IMR-90 (cell line): ENCODE measurements around the gene NOP14. TPM values are rescaled to one million over a fixed set of nuclear protein-coding genes. Genes with fewer than 3 reads are reported as not detected.

Experiments
- ATAC-seq: fragments of 200-7000 bp; cut with Tn5 transposase; 2 replicates; pipeline ENCODE4 v1.9.1; 2020; ENCODE audit warnings: low read depth, mild to moderate bottlenecking, moderate library complexity
- BruUV-seq: library from RNA; stranded (reverse); fragments of 400-500 nt; replicated peaks from 2 replicates; lab custom pipeline; 2021; lab: Mats Ljungman, UMichigan
- CTCF ChIA-PET: fragments of 300-600 bp; formaldehyde crosslinking; extraction: SDS; loops from one replicate; lab custom pipeline; 2021; ENCODE audit warnings: antibody characterized with exemption; lab: Yijun Ruan, JAX
- POLR2A ChIA-PET: fragments of 300-600 bp; sonication (Branson Sonifier 250); formaldehyde crosslinking; loops from one replicate; lab custom pipeline; 2022; ENCODE audit warnings: antibody characterized with exemption; ENCODE audit not compliant: unreplicated experiment; lab: Charles Lee
- DNase-seq: peaks from one replicate; pipeline ENCODE4 v3.0.0; 2013
- H2AFZ ChIP-seq: replicated peaks from 2 replicates; pipeline ENCODE3; 2013; ENCODE audit warnings: low read length, mild to moderate bottlenecking; ENCODE audit not compliant: poor library complexity
- H2AK5ac ChIP-seq: 2 replicates; pipeline ENCODE4 v1.6.1; 2013; ENCODE audit warnings: low read depth, low read length, inconsistent platforms
- H2AK9ac ChIP-seq: replicated peaks from 2 replicates; pipeline ENCODE3; 2013; ENCODE audit warnings: mild to moderate bottlenecking, low read depth, low read length, moderate library complexity; ENCODE audit not compliant: poor library complexity
- H2BK120ac ChIP-seq: 2 replicates; pipeline ENCODE4 v1.6.1; 2013; ENCODE audit warnings: low read depth, low read length, inconsistent platforms
- H2BK15ac ChIP-seq: 3 replicates; pipeline ENCODE4 v1.6.1; 2013; ENCODE audit warnings: low read depth, low read length, inconsistent platforms
- H2BK20ac ChIP-seq: 2 replicates; pipeline ENCODE4 v1.6.1; 2013; ENCODE audit warnings: low read depth, mild to moderate bottlenecking, inconsistent platforms, low read length, moderate library complexity
- H2BK5ac ChIP-seq: 2 replicates; pipeline ENCODE4 v1.6.1; 2013; ENCODE audit warnings: mild to moderate bottlenecking, low read depth, low read length, inconsistent platforms; ENCODE audit not compliant: poor library complexity, severe bottlenecking
- H3K14ac ChIP-seq: replicated peaks from 2 replicates; pipeline ENCODE4 v1.6.1; 2013; ENCODE audit warnings: low read depth, low read length, inconsistent platforms
- H3K18ac ChIP-seq: 2 replicates; pipeline ENCODE4 v1.6.1; 2013; ENCODE audit warnings: low read depth, low read length, control low read depth
- H3K23ac ChIP-seq: 2 replicates; pipeline ENCODE4 v1.6.1; 2013; ENCODE audit warnings: low read depth, low read length, inconsistent platforms
- H3K27ac ChIP-seq: 2 replicates; pipeline ENCODE4 v1.5.1; 2013; ENCODE audit warnings: mild to moderate bottlenecking, control low read depth, low read length; ENCODE audit not compliant: insufficient read depth
- H3K27me3 ChIP-seq: 2 replicates; pipeline ENCODE4 v1.6.1; 2013; ENCODE audit warnings: low read length; ENCODE audit not compliant: control insufficient read depth, insufficient read depth
- H3K36me3 ChIP-seq: 2 replicates; pipeline ENCODE4 v1.6.1; 2013; ENCODE audit warnings: low read length, mixed read lengths; ENCODE audit not compliant: control insufficient read depth, insufficient read depth
- H3K4ac ChIP-seq: 2 replicates; pipeline ENCODE4 v1.6.1; 2013; ENCODE audit warnings: low read depth, low read length, inconsistent platforms
- H3K4me1 ChIP-seq: 2 replicates; pipeline ENCODE4 v1.6.1; 2013; ENCODE audit warnings: low read length, mixed read lengths; ENCODE audit not compliant: control insufficient read depth, insufficient read depth
- H3K4me2 ChIP-seq: 2 replicates; pipeline ENCODE4 v1.6.1; 2013; ENCODE audit warnings: low read depth, mild to moderate bottlenecking, control low read depth, low read length, moderate library complexity
- H3K4me3 ChIP-seq: 2 replicates; pipeline ENCODE4 v1.5.1; 2013; ENCODE audit warnings: low read depth, mild to moderate bottlenecking, control low read depth, low read length, moderate library complexity; ENCODE audit not compliant: insufficient read depth
- H3K56ac ChIP-seq: 2 replicates; pipeline ENCODE4 v1.6.1; 2013; ENCODE audit warnings: low read length, inconsistent platforms; ENCODE audit not compliant: insufficient read depth; ENCODE audit errors: extremely low read depth
- H3K79me1 ChIP-seq, 2 experiments: 2 replicates each; pipeline ENCODE4 v1.6.1; 2013; ENCODE audit warnings: low read length in 2 of 2, inconsistent platforms in 1 of 2, low read depth in 1 of 2
- H3K9ac ChIP-seq: 2 replicates; pipeline ENCODE4 v1.6.1; 2013; ENCODE audit warnings: low read depth, low read length, control low read depth
- H3K9me1 ChIP-seq: 2 replicates; pipeline ENCODE4 v1.6.1; 2013; ENCODE audit warnings: low read length, inconsistent platforms; ENCODE audit not compliant: insufficient read depth
- H3K9me3 ChIP-seq: 2 replicates; pipeline ENCODE4 v1.6.1; 2013; ENCODE audit warnings: low read length; ENCODE audit not compliant: control insufficient read depth, insufficient read depth
- H4K20me1 ChIP-seq: 2 replicates; pipeline ENCODE4 v1.6.1; 2013; ENCODE audit warnings: low read length, inconsistent platforms; ENCODE audit not compliant: insufficient read depth
- H4K5ac ChIP-seq: 2 replicates; pipeline ENCODE4 v1.6.1; 2013; ENCODE audit warnings: mild to moderate bottlenecking, low read depth, low read length, control low read depth
- H4K8ac ChIP-seq, 2 experiments: 2 replicates each; pipeline ENCODE4 v1.6.1; 2013; ENCODE audit warnings: low read depth in 2 of 2, low read length in 2 of 2, control low read depth in 1 of 2, inconsistent platforms in 1 of 2
- H4K91ac ChIP-seq: 2 replicates; pipeline ENCODE4 v1.6.1; 2013; ENCODE audit warnings: low read depth, low read length, inconsistent platforms; ENCODE audit not compliant: insufficient read depth
- BHLHE40 ChIP-seq: fragments of 150-350 bp; IDR thresholded peaks from 2 replicates; pipeline ENCODE4 v1.6.1; 2016; ENCODE audit warnings: mild to moderate bottlenecking, low read depth, low read length
- CEBPB ChIP-seq: IDR thresholded peaks from 2 replicates; pipeline ENCODE4 v1.6.1; 2012; ENCODE audit warnings: low read depth, low read length, improper control_type of control experiment
- CHD1 ChIP-seq: IDR thresholded peaks from 2 replicates; pipeline ENCODE4 v1.6.1; 2012; ENCODE audit warnings: low read depth, low read length, improper control_type of control experiment
- ELK1 ChIP-seq: fragments of 150-350 bp; IDR thresholded peaks from 2 replicates; pipeline ENCODE4 v1.6.1; 2016; ENCODE audit warnings: low read depth, mild to moderate bottlenecking, low read length, moderate library complexity, borderline replicate concordance
- FOS ChIP-seq: fragments of 150-350 bp; IDR thresholded peaks from 2 replicates; pipeline ENCODE4 v1.6.1; 2016; ENCODE audit warnings: low read depth, low read length
- MAFK ChIP-seq: IDR thresholded peaks from 2 replicates; pipeline ENCODE4 v1.6.1; 2012; ENCODE audit warnings: low read depth, low read length, improper control_type of control experiment
- MAZ ChIP-seq: IDR thresholded peaks from 2 replicates; pipeline ENCODE4 v1.6.1; 2012; ENCODE audit warnings: low read depth, mild to moderate bottlenecking, low read length, improper control_type of control experiment, moderate library complexity, borderline replicate concordance
- MXI1 ChIP-seq: IDR thresholded peaks from 2 replicates; pipeline ENCODE4 v1.6.1; 2012; ENCODE audit warnings: low read depth, mild to moderate bottlenecking, low read length, moderate library complexity, borderline replicate concordance
- NFE2L2 ChIP-seq: fragments of 150-350 bp; IDR thresholded peaks from 2 replicates; pipeline ENCODE4 v1.6.1; 2016; ENCODE audit warnings: low read depth, mild to moderate bottlenecking, low read length
- POLR2A ChIP-seq: IDR thresholded peaks from 2 replicates; pipeline ENCODE4 v1.6.1; 2012; ENCODE audit warnings: mild to moderate bottlenecking, low read depth, low read length
- RAD21 ChIP-seq: IDR thresholded peaks from 2 replicates; pipeline ENCODE4 v1.6.1; 2012; ENCODE audit warnings: low read length, improper control_type of control experiment
- RCOR1 ChIP-seq: IDR thresholded peaks from 2 replicates; pipeline ENCODE4 v1.6.1; 2012; ENCODE audit warnings: mild to moderate bottlenecking, low read length, improper control_type of control experiment; ENCODE audit not compliant: insufficient replicate concordance
- RFX5 ChIP-seq: IDR thresholded peaks from 2 replicates; pipeline ENCODE4 v1.8.0; 2012; ENCODE audit warnings: low read depth, mild to moderate bottlenecking, low read length, moderate library complexity
- SMC3 ChIP-seq: fragments of 150-350 bp; IDR thresholded peaks from 2 replicates; pipeline ENCODE4 v1.6.1; 2016; ENCODE audit warnings: low read depth, mild to moderate bottlenecking, antibody characterized with exemption, low read length, moderate library complexity
- USF2 ChIP-seq: fragments of 150-350 bp; IDR thresholded peaks from 2 replicates; pipeline ENCODE4 v1.6.1; 2017; ENCODE audit warnings: mild to moderate bottlenecking, antibody characterized with exemption, low read length, low read depth
- WGBS, 2 experiments: methylation state at CpG; one replicate each; pipeline versions ENCODE4 v1.1.5 to v1.1.7; 2013; ENCODE audit warnings: missing lambda C conversion rate in 2 of 2; ENCODE audit not compliant: insufficient read length in 1 of 2; ENCODE audit errors: extremely low coverage in 2 of 2; 5-methylcytosine and 5-hydroxymethylcytosine counted together
- dilution Hi-C: fragments of 300-500 bp; cut with HindIII; formaldehyde crosslinking; loops from one replicate; pipeline ENCODE4 v1.14.3; 2018; ENCODE audit warnings: low sequenced_read_pairs; ENCODE audit not compliant: unreplicated experiment
- in situ Hi-C: fragments of 300-500 bp; cut with MboI; formaldehyde crosslinking; loops from 3 replicates; pipeline ENCODE4 v1.14.3; 2019; ENCODE audit warnings: low sequenced_read_pairs, inconsistent platforms, mixed read lengths
- intact Hi-C: fragments of 100-400 bp; cut with micrococcal nuclease; formaldehyde crosslinking; loops from 2 replicates; pipeline ENCODE4 v1.10.0; 2022
- polyA plus RNA-seq, 3 experiments: library from polyadenylated mRNA; depleted of rRNA; stranded (reverse); fragments of >200 nt; gene quantifications; 2 replicates each; pipeline ENCODE4 v1.2.3, GENCODE V29; 2012; ENCODE audit warnings: low replicate concordance in 1 of 3
- total RNA-seq: library from RNA; depleted of rRNA; stranded (reverse); fragments of >200 nt; gene quantifications from 2 replicates; pipeline ENCODE4 v1.2.3, GENCODE V29; 2012
- TF ChIP-seq, protein P1 (sequence below): conservative IDR thresholded peaks from 2 replicates; pipeline ENCODE4 v1.5.1; 2012; ENCODE audit warnings: mild to moderate bottlenecking, low read depth, low read length, improper control_type of control experiment

The NOP14 gene
- total and polyA plus RNA-seq, 2 of the 4 experiments (the other 2 are of a cell fraction), result 10.9 to 12.6 TPM

DNA sequence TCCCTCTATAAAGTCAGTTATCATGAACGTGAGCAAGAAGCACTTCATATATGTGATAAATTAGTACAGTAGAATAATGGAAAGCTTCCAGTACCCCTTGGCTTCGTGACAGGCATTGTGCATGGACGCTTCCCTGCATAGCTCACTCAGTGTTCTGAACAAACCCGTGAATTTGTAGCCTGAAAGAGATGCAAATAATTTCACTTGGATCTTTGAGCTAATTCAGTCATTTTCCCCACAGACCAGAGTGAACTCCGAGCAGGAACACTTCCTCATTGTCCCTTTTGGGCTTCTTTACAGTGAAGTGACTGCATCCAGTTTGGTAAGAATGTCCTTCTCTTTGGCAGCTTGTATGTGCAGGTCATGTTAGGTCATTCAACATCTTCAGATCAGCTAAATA, 69.4 kb downstream of the NOP14 start:
- 67% methylated on average over 3 of the region's 5 CpGs; no CpG with 5 or more reads in 1 of the 2 experiments for WGBS, 2 experiments
- H2AFZ ChIP-seq, result no peak overlapping the region

More for the DNA sequence above, 69.4 kb downstream of the NOP14 start:
- Histone ChIP-seq H3K79me1 (peaks cover 41 to 82% of the 10 kb centered on the region in 2 experiments), H2BK15ac (no peak overlapping the region), H3K18ac (no peak overlapping the region), H4K8ac (peak overlapping the region in 1 of 2 experiments; percentile 34; a peak in 1 of 4 replicates), H3K9ac (no peak overlapping the region), H3K23ac (no peak overlapping the region), H3K36me3 (peaks cover 34% of the 10 kb centered on the region), H3K4me3 (no peak overlapping the region), H2AK9ac (no peak overlapping the region), H3K9me1 (peaks cover 14% of the 10 kb centered on the region), H3K27ac (no peak overlapping the region), H2BK20ac (no peak overlapping the region), H3K4me1 (peaks cover 7% of the 10 kb centered on the region), H4K20me1 (peaks cover 8% of the 10 kb centered on the region), H3K56ac (no peak overlapping the region), H2BK5ac (no peak overlapping the region), H3K4me2 (no peak overlapping the region), H2BK120ac (no peak overlapping the region), H4K5ac (no peak overlapping the region), H2AK5ac (no peak overlapping the region), H3K4ac (no peak overlapping the region), H4K91ac (no peak overlapping the region), H3K27me3 (no peaks in the 10 kb centered on the region), H3K14ac (no peak overlapping the region), H3K9me3 (no peaks in the 10 kb centered on the region)
- CTCF ChIA-PET, result no interaction called here
- DNase-seq, result no peak
- dilution Hi-C loops (no loop called here), intact Hi-C loops (loop anchor here (5.0 kb wide), 1 partner anchor 131 kb away; no protein-coding TSS in a partner anchor), in situ Hi-C loops (no loop called here)
- ATAC-seq, result no peak
- BruUV-seq, result no TSS peak
- no peak for TF ChIP-seq ELK1
- TF ChIP-seq MAFK, result no peak
- no peak for TF ChIP-seq CEBPB
- TF ChIP-seq NFE2L2, result no peak
- no peak for TF ChIP-seq USF2
- TF ChIP-seq SMC3, result no peak
- no peak for TF ChIP-seq RAD21
- TF ChIP-seq CHD1, result no peak
- TF ChIP-seq RFX5, result no peak
- TF ChIP-seq FOS, result no peak
- no peak for TF ChIP-seq MAZ
- TF ChIP-seq POLR2A, result no peak
- TF ChIP-seq, protein P1, sequence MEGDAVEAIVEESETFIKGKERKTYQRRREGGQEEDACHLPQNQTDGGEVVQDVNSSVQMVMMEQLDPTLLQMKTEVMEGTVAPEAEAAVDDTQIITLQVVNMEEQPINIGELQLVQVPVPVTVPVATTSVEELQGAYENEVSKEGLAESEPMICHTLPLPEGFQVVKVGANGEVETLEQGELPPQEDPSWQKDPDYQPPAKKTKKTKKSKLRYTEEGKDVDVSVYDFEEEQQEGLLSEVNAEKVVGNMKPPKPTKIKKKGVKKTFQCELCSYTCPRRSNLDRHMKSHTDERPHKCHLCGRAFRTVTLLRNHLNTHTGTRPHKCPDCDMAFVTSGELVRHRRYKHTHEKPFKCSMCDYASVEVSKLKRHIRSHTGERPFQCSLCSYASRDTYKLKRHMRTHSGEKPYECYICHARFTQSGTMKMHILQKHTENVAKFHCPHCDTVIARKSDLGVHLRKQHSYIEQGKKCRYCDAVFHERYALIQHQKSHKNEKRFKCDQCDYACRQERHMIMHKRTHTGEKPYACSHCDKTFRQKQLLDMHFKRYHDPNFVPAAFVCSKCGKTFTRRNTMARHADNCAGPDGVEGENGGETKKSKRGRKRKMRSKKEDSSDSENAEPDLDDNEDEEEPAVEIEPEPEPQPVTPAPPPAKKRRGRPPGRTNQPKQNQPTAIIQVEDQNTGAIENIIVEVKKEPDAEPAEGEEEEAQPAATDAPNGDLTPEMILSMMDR, result no peak
- TF ChIP-seq RCOR1, result no peak
- TF ChIP-seq BHLHE40, result no peak
- no peak for TF ChIP-seq MXI1
- POLR2A ChIA-PET, result interaction anchor here (0.5 kb wide), 1 partner anchor 8 kb away, joined by 3 read pairs; no protein-coding TSS in a partner anchor
